ENCODE results near the gene DLEU7.

DNA sequence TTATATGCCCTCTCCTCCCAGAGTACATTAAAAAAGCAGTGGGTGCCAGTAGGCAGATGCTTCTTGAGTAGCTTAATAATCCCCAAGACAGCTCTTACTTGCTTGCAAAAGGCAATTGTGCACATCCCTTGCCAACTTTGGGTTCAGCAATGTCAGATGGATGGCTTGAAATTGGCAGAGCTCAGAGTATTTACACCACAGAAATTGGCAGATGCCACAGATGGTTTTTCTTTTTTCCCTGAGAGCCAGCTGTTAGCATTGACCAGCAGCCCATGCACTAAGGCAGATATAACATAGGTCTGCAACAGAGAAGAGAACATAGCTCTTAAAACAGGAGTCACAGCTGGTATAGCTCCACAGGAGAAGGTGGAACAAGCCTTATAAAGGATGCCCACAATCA is 47.7 kb upstream of the DLEU7 start:
- TF ChIP-seq, protein P1, sequence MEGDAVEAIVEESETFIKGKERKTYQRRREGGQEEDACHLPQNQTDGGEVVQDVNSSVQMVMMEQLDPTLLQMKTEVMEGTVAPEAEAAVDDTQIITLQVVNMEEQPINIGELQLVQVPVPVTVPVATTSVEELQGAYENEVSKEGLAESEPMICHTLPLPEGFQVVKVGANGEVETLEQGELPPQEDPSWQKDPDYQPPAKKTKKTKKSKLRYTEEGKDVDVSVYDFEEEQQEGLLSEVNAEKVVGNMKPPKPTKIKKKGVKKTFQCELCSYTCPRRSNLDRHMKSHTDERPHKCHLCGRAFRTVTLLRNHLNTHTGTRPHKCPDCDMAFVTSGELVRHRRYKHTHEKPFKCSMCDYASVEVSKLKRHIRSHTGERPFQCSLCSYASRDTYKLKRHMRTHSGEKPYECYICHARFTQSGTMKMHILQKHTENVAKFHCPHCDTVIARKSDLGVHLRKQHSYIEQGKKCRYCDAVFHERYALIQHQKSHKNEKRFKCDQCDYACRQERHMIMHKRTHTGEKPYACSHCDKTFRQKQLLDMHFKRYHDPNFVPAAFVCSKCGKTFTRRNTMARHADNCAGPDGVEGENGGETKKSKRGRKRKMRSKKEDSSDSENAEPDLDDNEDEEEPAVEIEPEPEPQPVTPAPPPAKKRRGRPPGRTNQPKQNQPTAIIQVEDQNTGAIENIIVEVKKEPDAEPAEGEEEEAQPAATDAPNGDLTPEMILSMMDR (IDR thresholded peaks at IDR 0.05 in 8 of 11, conservative IDR thresholded peaks at IDR 0.05 in 3 of 11), result no peak
- no peak for TF ChIP-seq POLR2A (IDR thresholded peaks at IDR 0.05)
- TF ChIP-seq POLR2AphosphoS5 (IDR thresholded peaks at IDR 0.05), result no peak
